ENCODE results near the gene ADAMTS18. TPM values are rescaled to one million over a fixed set of nuclear protein-coding genes. Genes with fewer than 3 reads are reported as not detected.

ADAMTS18 gene
- total and polyA plus RNA-seq, 4 donors = 0.03 to 5.8 (median 1.0) TPM; not detected in 1

Other genes with a start within 250 kb of the ADAMTS18 start
- 10 to 100 TPM; 46.7 to 47.1 TPM for gene MON1B, start 243.8 kb downstream of the ADAMTS18 start, total RNA-seq
- 10 to 100 TPM; 10.6 to 21.3 TPM for gene MON1B, start 243.8 kb downstream of the ADAMTS18 start, polyA plus RNA-seq
- gene SYCE1L, start 235.6 kb downstream of the ADAMTS18 start, total RNA-seq = 1 to 10 TPM; 1.8 to 5.4 TPM
- gene SYCE1L, start 235.6 kb downstream of the ADAMTS18 start, polyA plus RNA-seq = 1 to 10 TPM; 2.1 to 9.6 TPM